ENCODE measurements around the gene FTSJ3. TPM values are rescaled to one million over a fixed set of nuclear protein-coding genes. Genes with fewer than 3 reads are reported as not detected.
A peak's percentile ranks its signal among the peaks of the same experiment; 100 is the strongest.

FTSJ3 gene
- total and polyA plus RNA-seq, 10 of the 15 experiments (the other 5 are each of a cell fraction or from before 2014, with no cell fraction given) = 17.2 to 79.2 (median 50.4) TPM

- peak; percentile 88 for TF ChIP-seq MLLT1 (IDR thresholded peaks at IDR 0.05)
- TF ChIP-seq HDAC2 (IDR thresholded peaks at IDR 0.05) = no peak
- TF ChIP-seq BACH1 (IDR thresholded peaks at IDR 0.05; ENCODE audit: borderline replicate concordance) = 0 out of 2 replicates have a peak, but pooled peaks have one; percentile 24
- TF ChIP-seq ASH2L (IDR thresholded peaks at IDR 0.05; ENCODE audit: borderline replicate concordance, low read depth) = no peak
- TF ChIP-seq CBFB (IDR thresholded peaks at IDR 0.05; ENCODE audit: low read depth) = peak; percentile 84; the same call in 1 of the 2 replicates
- peak; percentile 73; the same call in 1 of the 2 replicates for TF ChIP-seq RB1 (IDR thresholded peaks at IDR 0.05; ENCODE audit: borderline replicate concordance)
- TF ChIP-seq EGR1 (IDR thresholded peaks at IDR 0.05; ENCODE audit: borderline replicate concordance in 1 of 2, low read depth in 2 of 2, low read length in 2 of 2) = peak in 1 of 2 experiments; percentile 50; a peak in 1 of 3 replicates
- no peak for TF ChIP-seq POLR2AphosphoS5 (IDR thresholded peaks at IDR 0.05; ENCODE audit: low read length)
- no peak for TF ChIP-seq MTA3 (IDR thresholded peaks at IDR 0.05; ENCODE audit: borderline replicate concordance, low read length)
- peak; percentile 94 for TF ChIP-seq E4F1 (IDR thresholded peaks at IDR 0.05; ENCODE audit: borderline replicate concordance, partially characterized antibody)
- peak; percentile 96 for TF ChIP-seq ZNF687 (IDR thresholded peaks at IDR 0.05)
- TF ChIP-seq RAD51 (IDR thresholded peaks at IDR 0.05) = peak; percentile 90
- TF ChIP-seq ESRRA (IDR thresholded peaks at IDR 0.05; ENCODE audit: low read length) = no peak
- peak; percentile 83 for TF ChIP-seq E2F8 (IDR thresholded peaks at IDR 0.05; ENCODE audit: low read depth, partially characterized antibody)
- TF ChIP-seq PKNOX1 (IDR thresholded peaks at IDR 0.05) = peak; percentile 33; the same call in 1 of the 2 replicates
Observed at GRCh38 chr17:63848834-63849689, 21.6 kb upstream of the FTSJ3 start (continued).
